Ramos (cell line): ENCODE results near the gene ATP6V1C2.

ENCODE experiments used
- in situ Hi-C: fragments of 300-500 bp; cut with MboI; formaldehyde crosslinking; loops from one replicate; pipeline ENCODE4 v1.14.3; 2022; ENCODE audit warnings: low sequenced_read_pairs; ENCODE audit not compliant: unreplicated experiment

ATP6V1C2 gene

GRCh38 chr2:10764896-10765295, 43.5 kb downstream of the ATP6V1C2 start:
- in situ Hi-C loops, result no loop called here

- in situ Hi-C loops, result no loop called here
Measured at GRCh38 chr2:10765461-10765860, 44.0 kb downstream of the ATP6V1C2 start.

GRCh38 chr2:10765914-10766313, 44.5 kb downstream of the ATP6V1C2 start:
- in situ Hi-C loops, result no loop called here

GRCh38 chr2:10768063-10768507, 46.7 kb downstream of the ATP6V1C2 start:
- in situ Hi-C loops, result no loop called here

- in situ Hi-C loops, result no loop called here
Measured at GRCh38 chr2:10770956-10771750, 49.7 kb downstream of the ATP6V1C2 start.

- in situ Hi-C loops, result no loop called here
Measured at GRCh38 chr2:10771786-10772185, 50.4 kb downstream of the ATP6V1C2 start.

- in situ Hi-C loops, result no loop called here
Measured at GRCh38 chr2:10772201-10772867, 50.9 kb downstream of the ATP6V1C2 start.

- in situ Hi-C loops, result no loop called here
Measured at GRCh38 chr2:10772868-10773215, 51.4 kb downstream of the ATP6V1C2 start.

- in situ Hi-C loops, result no loop called here
Measured at GRCh38 chr2:10773821-10774341, 52.5 kb downstream of the ATP6V1C2 start.

- in situ Hi-C loops, result no loop called here
Measured at GRCh38 chr2:10774394-10774793, 53.0 kb downstream of the ATP6V1C2 start.

- in situ Hi-C loops, result no loop called here
Measured at GRCh38 chr2:10775021-10775780, 53.8 kb downstream of the ATP6V1C2 start.

GRCh38 chr2:10775831-10776230, 54.4 kb downstream of the ATP6V1C2 start:
- in situ Hi-C loops, result no loop called here

GRCh38 chr2:10776231-10776977, 55.0 kb downstream of the ATP6V1C2 start:
- in situ Hi-C loops, result no loop called here

- in situ Hi-C loops, result no loop called here
Measured at GRCh38 chr2:10777111-10777841, 55.8 kb downstream of the ATP6V1C2 start.

- in situ Hi-C loops, result no loop called here
Measured at GRCh38 chr2:10777842-10778723, 56.7 kb downstream of the ATP6V1C2 start.

GRCh38 chr2:10778724-10779115, 57.3 kb downstream of the ATP6V1C2 start:
- in situ Hi-C loops, result no loop called here

- in situ Hi-C loops, result no loop called here
Measured at GRCh38 chr2:10779776-10780490, 58.5 kb downstream of the ATP6V1C2 start.

- in situ Hi-C loops, result no loop called here
Measured at GRCh38 chr2:10780491-10780820, 59.0 kb downstream of the ATP6V1C2 start.
